ENCODE measurements around the gene PACRG.

DNA sequence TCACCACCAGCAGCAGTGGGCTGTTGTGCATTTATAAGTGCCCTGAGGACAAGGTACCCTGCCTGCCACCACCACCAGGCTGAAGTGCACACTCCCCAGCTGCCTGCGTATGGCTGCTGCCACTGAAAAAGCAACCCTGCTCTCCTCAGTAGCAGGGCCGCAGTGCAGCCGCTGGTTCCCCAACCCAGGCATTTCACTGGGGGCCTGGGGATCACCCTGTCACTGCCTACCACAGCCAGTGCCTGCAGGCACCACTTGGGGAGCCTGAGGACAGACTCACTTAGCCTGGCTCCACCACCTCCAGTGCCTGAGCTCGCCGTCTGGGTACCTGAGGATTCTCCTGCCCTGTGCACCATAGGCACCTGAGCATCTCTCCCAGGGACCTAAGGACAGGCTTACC lies 215.6 kb downstream of the PACRG start:
- TF ChIP-seq CTCF (IDR thresholded peaks at IDR 0.05) (no peak), SIN3A (IDR thresholded peaks at IDR 0.05; ENCODE audit: borderline replicate concordance, insufficient read depth, low read depth, low read length) (no peak), POLR2AphosphoS5 (IDR thresholded peaks at IDR 0.05; ENCODE audit: low read depth, low read length) (no peak), TCF7L2 (IDR thresholded peaks at IDR 0.05; ENCODE audit: low read depth, low read length) (no peak)
